ENCODE results near the gene EYA4.

The EYA4 gene

GRCh38 chr6:133242637-133243585 is 1.8 kb downstream of the EYA4 start:
- DNase-seq, result no peak

- DNase-seq, result no peak
Observed at GRCh38 chr6:133243723-133244305, 2.7 kb downstream of the EYA4 start.

GRCh38 chr6:133244519-133244918 is 3.4 kb downstream of the EYA4 start:
- no peak for DNase-seq

- no peak for DNase-seq
Observed at GRCh38 chr6:133245007-133245406, 3.9 kb downstream of the EYA4 start.

- no peak for DNase-seq
Observed at GRCh38 chr6:133245422-133245903, 4.3 kb downstream of the EYA4 start.

- no peak for DNase-seq
Observed at GRCh38 chr6:133247581-133247980, 6.4 kb downstream of the EYA4 start.

GRCh38 chr6:133248241-133249001 is 7.3 kb downstream of the EYA4 start:
- DNase-seq, result no peak

- DNase-seq, result no peak
Observed at GRCh38 chr6:133251688-133252087, 10.5 kb downstream of the EYA4 start.

GRCh38 chr6:133254552-133255228 is 13.5 kb downstream of the EYA4 start:
- peak; percentile 3 for DNase-seq

- DNase-seq, result no peak
Observed at GRCh38 chr6:133257545-133258105, 16.5 kb downstream of the EYA4 start.

GRCh38 chr6:133259561-133259960 is 18.4 kb downstream of the EYA4 start:
- DNase-seq, result no peak

GRCh38 chr6:133262804-133263203 is 21.6 kb downstream of the EYA4 start:
- no peak for DNase-seq

GRCh38 chr6:133265066-133265465 is 23.9 kb downstream of the EYA4 start:
- no peak for DNase-seq

GRCh38 chr6:133266186-133266585 is 25.0 kb downstream of the EYA4 start:
- no peak for DNase-seq

- DNase-seq, result no peak
Observed at GRCh38 chr6:133268621-133269020, 27.5 kb downstream of the EYA4 start.

GRCh38 chr6:133274813-133275212 is 33.7 kb downstream of the EYA4 start:
- DNase-seq, result no peak

- DNase-seq, result no peak
Observed at GRCh38 chr6:133275213-133275612, 34.1 kb downstream of the EYA4 start.

- no peak for DNase-seq
Observed at GRCh38 chr6:133277228-133277899, 36.2 kb downstream of the EYA4 start.

GRCh38 chr6:133277900-133278545 is 36.9 kb downstream of the EYA4 start:
- no peak for DNase-seq

- peak; percentile 14 for DNase-seq
Observed at GRCh38 chr6:133286765-133287164, 45.6 kb downstream of the EYA4 start.

- no peak for DNase-seq
Observed at GRCh38 chr6:133288662-133289061, 47.5 kb downstream of the EYA4 start.

Measured in hematopoietic multipotent progenitor cell treated with erythropoietin and hydrocortisone succinate and interleukin-3 and kit ligand, for 8 days (in vitro differentiated cells).